HG03354 (cell line): ENCODE measurements around the gene GABRB1.
A peak's percentile ranks its signal among the peaks of the same experiment; 100 is the strongest.

Source experiments
- ATAC-seq: cut with Tn5 transposase; IDR thresholded peaks from one replicate; pipeline ENCODE4 v1.9.1; 2021; ENCODE audit warnings: mild to moderate bottlenecking; ENCODE audit not compliant: unreplicated experiment, poor library complexity, severe bottlenecking

The GABRB1 gene

GRCh38 chr4:47432749-47433148 lies 401.4 kb downstream of the GABRB1 start:
- ATAC-seq, result no peak

DNA sequence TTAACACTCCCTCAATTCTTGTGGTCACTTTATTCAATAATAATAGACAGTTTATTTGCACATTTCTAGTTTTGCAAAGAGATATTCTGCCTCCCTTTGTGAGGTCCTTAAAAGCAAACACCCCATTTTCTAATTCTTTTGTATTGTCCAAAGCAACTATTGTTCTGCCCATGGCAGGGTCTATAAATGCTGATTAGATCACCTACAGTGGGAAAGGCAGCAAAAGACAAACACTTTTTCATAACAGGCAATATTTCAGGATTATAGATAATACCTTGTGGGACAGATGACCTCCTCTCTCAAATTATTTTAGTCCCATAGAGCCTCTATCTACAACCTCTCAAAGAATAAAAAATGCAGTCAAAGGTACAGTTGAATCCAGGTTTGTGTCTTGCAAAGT lies 403.6 kb downstream of the GABRB1 start:
- no peak for ATAC-seq

GRCh38 chr4:47442980-47443379 lies 411.6 kb downstream of the GABRB1 start:
- ATAC-seq, result peak; percentile 76

DNA sequence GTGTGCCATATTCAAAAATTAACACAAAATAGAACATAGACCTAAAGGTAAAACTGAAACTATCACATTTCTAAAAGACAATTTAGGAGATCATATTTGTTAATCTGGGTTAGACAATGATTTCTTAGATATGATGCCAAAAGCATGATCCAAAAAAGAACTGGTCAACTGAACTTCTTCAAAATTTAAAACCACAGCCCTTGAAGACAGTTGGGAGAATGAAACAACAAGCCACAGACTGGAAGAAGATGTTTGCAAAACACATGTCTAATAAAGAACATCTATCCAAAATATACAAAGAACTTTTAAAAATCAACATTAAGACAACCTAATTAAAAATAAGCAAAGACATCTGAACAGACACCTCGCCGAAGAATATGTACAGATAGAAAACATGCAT lies 412.7 kb downstream of the GABRB1 start:
- ATAC-seq, result no peak

- no peak for ATAC-seq
Measured at GRCh38 chr4:47451657-47452056, 420.3 kb downstream of the GABRB1 start.

DNA sequence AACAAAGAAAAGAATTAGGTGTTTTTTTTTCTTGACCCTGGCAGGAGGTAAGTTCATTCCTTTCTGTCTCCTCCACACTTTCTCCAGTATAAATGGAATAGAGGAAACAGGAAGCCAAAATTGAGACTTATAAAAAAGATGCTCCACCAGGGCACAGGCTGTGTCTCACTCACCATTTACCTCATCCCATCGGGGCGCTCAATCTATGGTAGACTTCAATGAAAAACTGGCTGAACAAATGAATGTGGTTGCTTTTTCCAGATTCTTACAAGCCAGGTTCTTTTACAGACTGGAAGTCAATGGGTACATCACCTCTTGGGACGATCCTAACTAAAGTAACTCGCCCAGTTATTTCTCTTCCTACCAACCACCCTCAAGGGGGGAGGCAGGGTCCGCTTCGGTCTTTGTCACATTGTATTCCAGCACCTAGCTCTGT lies 431.4 kb downstream of the GABRB1 start:
- peak; percentile 22 for ATAC-seq

- ATAC-seq, result peak; percentile 88
Measured at GRCh38 chr4:47463235-47463956, 432.0 kb downstream of the GABRB1 start, which contains the start of gene COMMD8. Gene COMMD8, minus strand, starts transcription at chr4:47463702. Its CDS starts 51 bp downstream, at chr4:47463651.

DNA sequence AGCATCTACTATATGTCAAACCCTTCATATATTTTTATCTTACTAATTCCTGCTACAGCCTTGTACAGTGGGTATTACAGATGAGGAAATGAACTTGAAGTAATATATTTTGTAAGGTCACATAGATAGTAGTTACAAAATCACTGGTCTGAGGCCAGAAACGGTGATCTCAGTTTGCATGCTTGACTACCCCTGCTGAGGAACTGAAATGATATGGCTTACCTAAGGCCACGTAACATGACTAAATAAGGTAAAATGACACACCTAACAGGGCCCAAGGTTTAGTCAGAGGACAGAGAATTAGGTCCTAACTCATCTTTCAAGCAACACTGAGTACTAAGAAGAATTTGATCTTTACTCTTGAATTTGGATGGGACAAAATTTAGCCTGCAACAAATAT lies 433.6 kb downstream of the GABRB1 start:
- ATAC-seq, result peak; percentile 45

DNA sequence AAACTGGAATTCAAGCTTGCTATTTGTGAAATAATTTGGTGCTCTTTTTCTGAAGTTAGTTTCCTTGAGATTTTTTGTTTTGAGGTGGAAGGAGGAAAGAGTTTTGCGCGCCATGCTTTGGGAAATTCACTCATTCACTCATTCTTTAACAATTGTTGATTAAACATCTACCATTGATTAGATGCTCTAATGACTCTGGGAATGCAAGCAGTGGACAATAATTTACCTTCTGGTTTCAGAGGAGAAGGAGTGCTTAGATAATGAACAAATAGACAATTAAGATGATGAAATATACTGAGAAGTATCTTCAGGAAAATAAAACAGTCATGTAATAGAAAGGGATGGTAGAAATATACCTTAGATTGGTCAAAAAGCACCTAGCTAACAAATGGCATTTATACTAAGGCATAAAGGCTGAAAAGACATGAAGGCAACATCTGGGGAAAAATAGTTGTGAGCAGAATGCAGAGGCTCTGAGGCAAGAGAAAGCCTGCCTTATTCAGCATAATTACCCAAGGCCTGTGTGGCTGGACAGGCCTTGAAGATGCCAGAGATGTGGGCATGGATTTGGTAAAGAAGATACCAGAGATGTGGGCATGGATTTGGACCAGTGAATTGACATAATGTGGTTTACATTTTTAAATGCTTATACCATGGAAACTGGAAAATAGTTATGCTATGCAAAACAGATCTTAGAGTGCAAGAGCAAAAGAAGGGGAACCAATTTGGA lies 434.9 kb downstream of the GABRB1 start:
- no peak for ATAC-seq

DNA sequence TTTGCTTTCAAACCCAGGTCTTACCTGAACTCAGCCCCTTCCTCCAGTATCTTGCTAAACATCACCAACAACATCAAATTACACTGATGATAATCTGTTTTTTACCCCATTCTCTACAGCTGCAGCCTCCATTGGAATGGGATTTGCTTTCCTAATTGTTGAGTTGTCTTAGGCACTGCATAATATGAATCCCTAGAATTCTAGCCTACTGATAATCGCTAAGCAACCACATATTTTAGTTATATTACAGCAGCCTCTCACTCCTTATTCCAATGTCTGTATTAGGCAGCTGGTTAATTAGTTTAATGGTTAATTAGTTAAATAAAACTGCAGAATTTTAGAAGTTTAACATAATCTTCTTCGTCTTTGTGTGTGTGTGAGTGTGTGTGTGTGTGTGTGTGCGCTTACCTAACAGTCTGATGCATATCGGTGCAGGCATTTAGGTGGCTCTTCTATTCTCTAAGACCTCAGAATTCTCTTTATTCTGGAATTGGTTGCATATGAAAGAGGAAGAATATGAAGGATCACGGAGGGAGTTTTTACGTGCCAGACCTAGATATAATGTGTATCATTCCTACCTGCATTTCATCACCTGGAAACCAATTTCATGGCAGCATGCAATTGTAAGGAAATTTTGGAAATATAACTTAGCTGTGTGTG lies 437.5 kb downstream of the GABRB1 start:
- no peak for ATAC-seq

GRCh38 chr4:47469951-47470350 lies 438.6 kb downstream of the GABRB1 start:
- ATAC-seq, result no peak

DNA sequence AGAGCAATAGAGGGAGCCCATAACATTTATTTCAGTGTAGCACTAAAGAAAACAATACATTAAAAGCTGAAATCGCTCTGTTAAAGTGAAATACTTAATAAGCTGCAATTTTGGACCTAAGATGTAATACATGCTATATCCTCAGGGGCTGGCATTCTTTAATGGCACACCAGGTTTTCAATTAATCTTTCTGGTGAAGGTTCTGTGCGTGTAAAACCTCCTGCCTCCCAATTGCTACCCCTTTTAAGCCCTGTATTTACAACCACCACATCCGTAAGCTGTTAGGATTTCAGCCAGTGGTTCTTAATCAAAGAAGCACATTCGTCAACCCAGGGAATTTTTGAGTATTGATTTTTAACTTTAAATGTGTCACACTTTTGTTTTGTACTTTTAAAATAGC lies 439.7 kb downstream of the GABRB1 start:
- ATAC-seq, result no peak

DNA sequence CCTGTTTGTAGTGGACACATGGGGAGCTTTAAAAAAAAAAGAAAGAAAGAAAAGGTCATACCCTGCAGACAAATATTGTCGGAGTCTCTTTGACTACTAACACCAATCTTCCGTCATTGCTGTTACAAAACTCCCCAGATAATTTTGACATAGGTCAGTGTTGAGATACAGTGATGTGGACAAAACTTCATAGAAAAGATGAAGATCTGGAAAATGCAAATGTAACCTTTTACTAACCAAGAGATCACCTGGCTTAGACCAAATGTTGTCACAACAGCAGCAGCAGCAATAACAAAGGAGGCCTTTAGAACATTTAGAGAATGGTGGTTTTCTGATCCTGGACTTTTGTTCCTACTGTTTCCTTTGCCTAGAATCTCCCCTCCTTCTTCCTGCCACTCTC lies 440.2 kb downstream of the GABRB1 start:
- no peak for ATAC-seq

DNA sequence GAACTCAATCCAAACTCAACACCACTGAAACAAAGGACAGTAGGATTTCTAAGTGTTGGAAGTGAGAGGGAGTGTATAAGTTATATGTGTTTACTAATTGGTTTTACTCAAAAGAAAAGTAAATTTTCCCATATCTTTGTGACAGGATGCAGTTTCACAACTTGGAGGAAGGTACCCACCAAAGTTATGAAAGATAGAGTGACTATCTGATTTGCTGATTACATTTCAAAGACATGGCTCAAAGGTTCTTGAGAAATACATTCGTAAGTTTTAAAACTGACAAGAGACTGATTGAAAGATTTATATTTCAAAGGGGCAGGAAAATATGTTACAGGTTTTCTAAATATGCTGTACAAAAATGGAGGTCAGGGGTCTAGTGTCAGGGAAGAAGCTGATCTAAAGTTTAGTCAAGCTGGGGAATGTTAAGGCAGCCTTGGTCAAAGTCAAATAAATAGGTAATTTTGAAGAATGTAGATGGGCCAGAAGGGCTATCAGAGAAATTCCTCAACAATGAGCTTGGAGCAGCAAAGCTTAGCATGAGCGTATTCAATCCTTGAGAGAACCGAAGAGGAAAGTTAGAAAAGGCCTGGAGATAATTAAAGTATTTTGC lies 441.9 kb downstream of the GABRB1 start:
- ATAC-seq, result no peak

DNA sequence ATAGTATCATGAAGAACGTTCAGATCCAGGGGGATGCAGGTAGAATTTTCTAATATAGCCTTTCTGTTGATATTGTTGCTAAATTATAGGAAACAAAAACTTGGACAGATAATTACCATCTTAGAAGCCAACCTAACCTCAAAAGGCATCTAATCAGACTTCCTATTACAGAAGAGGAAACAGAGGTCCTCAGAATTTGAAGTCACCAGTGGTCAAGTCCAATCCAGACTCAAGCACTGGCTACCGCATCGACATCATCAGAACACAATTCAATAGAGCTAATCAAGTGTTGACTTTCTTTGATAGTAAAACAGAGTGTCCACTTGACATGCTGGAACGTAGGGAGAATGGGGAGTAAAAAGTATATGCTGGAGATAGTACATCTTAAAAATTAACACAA lies 443.4 kb downstream of the GABRB1 start:
- ATAC-seq, result no peak

DNA sequence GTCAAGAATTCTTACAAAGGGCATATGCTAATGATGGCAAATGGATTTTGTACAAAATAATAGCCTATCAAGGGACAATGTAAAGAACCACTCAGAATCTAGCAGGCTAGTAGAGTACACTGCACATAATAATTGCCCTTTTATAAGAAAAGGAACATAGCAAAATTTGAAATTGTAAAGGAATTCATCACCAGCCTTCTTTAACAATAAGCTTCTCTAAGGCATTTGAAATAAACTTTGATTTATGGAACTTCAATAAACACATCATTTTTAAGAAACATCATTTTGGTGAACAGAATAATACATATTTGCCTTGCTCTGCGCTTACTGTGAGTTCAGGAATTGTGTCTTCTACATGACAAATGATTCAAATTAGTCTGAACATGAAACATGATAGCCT lies 444.0 kb downstream of the GABRB1 start:
- ATAC-seq, result no peak
